GM20431 (cell line): ENCODE measurements around the gene TBCEL.

Experiments
- in situ Hi-C: fragments of 300-500 bp; cut with MseI, MboI; formaldehyde crosslinking; loops from one replicate; pipeline ENCODE4 v1.15.0; 2020; ENCODE audit warnings: low sequenced_read_pairs; ENCODE audit not compliant: unreplicated experiment

The TBCEL gene

GRCh38 chr11:121129362-121130340, 105.7 kb downstream of the TBCEL start:
- in situ Hi-C loops = no loop called here

GRCh38 chr11:121131656-121132055, 107.8 kb downstream of the TBCEL start:
- in situ Hi-C loops = no loop called here

- in situ Hi-C loops = no loop called here
Measured at GRCh38 chr11:121132211-121132976, 108.5 kb downstream of the TBCEL start.

- in situ Hi-C loops = no loop called here
Measured at GRCh38 chr11:121134741-121135312, 110.9 kb downstream of the TBCEL start.

- in situ Hi-C loops = no loop called here
Measured at GRCh38 chr11:121137005-121137404, 113.1 kb downstream of the TBCEL start.

- in situ Hi-C loops = no loop called here
Measured at GRCh38 chr11:121138259-121138658, 114.4 kb downstream of the TBCEL start.

GRCh38 chr11:121140369-121140768, 116.5 kb downstream of the TBCEL start:
- in situ Hi-C loops = no loop called here
